MCF 10A (cell line): ENCODE results near the gene C1S. TPM values are rescaled to one million over a fixed set of nuclear protein-coding genes. Genes with fewer than 3 reads are reported as not detected.

Source experiments
- BruUV-seq: library from RNA; stranded (reverse); fragments of 400-500 nt; replicated peaks from 2 replicates; lab custom pipeline; 2021; lab: Mats Ljungman, UMichigan
- CTCF ChIA-PET: fragments of 300-600 bp; sonication (Branson Sonifier 250); formaldehyde crosslinking; extraction: SDS; loops from one replicate; lab custom pipeline; 2021; ENCODE audit warnings: antibody characterized with exemption, inconsistent platforms; lab: Yijun Ruan, JAX
- POLR2A ChIA-PET: fragments of 300-600, 350-650 bp; sonication (Branson Sonifier 250); formaldehyde crosslinking; extraction: SDS; loops from one replicate; lab custom pipeline; 2020; ENCODE audit warnings: antibody characterized with exemption, inconsistent platforms; lab: Yijun Ruan, JAX
- DNase-seq: peaks from one replicate; pipeline ENCODE4 v3.0.0-alpha.2; 2018; ENCODE audit not compliant: unreplicated experiment
- H3K27ac Mint-ChIP-seq: one replicate; pipeline ENCODE4 v1.8.0; 2022; ENCODE audit warnings: mild to moderate bottlenecking, low read depth, mixed read lengths; ENCODE audit not compliant: unreplicated experiment
- H3K27me3 Mint-ChIP-seq: one replicate; pipeline ENCODE4 v1.8.0; 2022; ENCODE audit warnings: mixed read lengths; ENCODE audit not compliant: insufficient read depth, unreplicated experiment
- H3K36me3 Mint-ChIP-seq: one replicate; pipeline ENCODE4 v1.8.0; 2022; ENCODE audit warnings: mild to moderate bottlenecking, moderate library complexity, mixed read lengths; ENCODE audit not compliant: insufficient read depth, unreplicated experiment
- H3K4me1 Mint-ChIP-seq: one replicate; pipeline ENCODE4 v1.8.0; 2022; ENCODE audit warnings: mixed read lengths; ENCODE audit not compliant: insufficient read depth, unreplicated experiment
- H3K4me3 Mint-ChIP-seq: one replicate; pipeline ENCODE4 v1.8.0; 2022; ENCODE audit warnings: mild to moderate bottlenecking, moderate library complexity, mixed read lengths; ENCODE audit not compliant: unreplicated experiment
- H3K9me3 Mint-ChIP-seq: one replicate; pipeline ENCODE4 v1.8.0; 2022; ENCODE audit warnings: mixed read lengths; ENCODE audit not compliant: unreplicated experiment
- intact Hi-C: fragments of 100-400 bp; cut with micrococcal nuclease; formaldehyde crosslinking; loops from 2 replicates; pipeline ENCODE4 v1.14.1; 2022
- total RNA-seq: library from RNA; stranded (reverse); gene quantifications from 2 replicates; pipeline ENCODE4 v1.2.3, GENCODE V29; 2022
- TF ChIP-seq, protein P1 (sequence below): fragments of 200-600 bp; IDR thresholded peaks from one replicate; pipeline ENCODE4 v1.8.0; 2022; ENCODE audit warnings: antibody characterized with exemption, mild to moderate bottlenecking; ENCODE audit not compliant: unreplicated experiment

The C1S gene
- total RNA-seq, 1 experiment from 2014 or later: 6.0 TPM

DNA sequence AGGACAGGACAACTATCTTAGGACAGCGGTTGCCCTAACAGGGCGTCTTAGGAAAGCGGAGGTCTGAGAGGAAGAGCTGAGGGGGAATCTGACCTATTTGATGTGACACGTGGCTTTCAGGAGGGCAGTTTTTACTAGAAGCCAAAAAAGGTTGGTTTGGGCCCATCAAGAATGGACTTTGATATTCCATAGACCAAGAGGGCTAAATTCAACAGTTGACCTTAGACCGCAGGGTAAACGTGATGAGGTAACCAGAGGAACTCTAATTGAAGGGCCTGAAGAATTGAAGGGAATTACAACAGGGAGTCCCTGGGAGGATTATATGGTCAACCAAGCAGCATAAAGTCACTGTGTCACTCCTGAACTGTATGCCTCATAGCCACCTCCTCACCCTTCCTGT is 11.5 kb downstream of the C1S start:
- no TSS peak for BruUV-seq
- DNase-seq: no peak
- TF ChIP-seq, protein P1, sequence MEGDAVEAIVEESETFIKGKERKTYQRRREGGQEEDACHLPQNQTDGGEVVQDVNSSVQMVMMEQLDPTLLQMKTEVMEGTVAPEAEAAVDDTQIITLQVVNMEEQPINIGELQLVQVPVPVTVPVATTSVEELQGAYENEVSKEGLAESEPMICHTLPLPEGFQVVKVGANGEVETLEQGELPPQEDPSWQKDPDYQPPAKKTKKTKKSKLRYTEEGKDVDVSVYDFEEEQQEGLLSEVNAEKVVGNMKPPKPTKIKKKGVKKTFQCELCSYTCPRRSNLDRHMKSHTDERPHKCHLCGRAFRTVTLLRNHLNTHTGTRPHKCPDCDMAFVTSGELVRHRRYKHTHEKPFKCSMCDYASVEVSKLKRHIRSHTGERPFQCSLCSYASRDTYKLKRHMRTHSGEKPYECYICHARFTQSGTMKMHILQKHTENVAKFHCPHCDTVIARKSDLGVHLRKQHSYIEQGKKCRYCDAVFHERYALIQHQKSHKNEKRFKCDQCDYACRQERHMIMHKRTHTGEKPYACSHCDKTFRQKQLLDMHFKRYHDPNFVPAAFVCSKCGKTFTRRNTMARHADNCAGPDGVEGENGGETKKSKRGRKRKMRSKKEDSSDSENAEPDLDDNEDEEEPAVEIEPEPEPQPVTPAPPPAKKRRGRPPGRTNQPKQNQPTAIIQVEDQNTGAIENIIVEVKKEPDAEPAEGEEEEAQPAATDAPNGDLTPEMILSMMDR: no peak
- intact Hi-C loops: no loop called here
- ChIA-PET CTCF (interaction anchor here (0.6 kb wide), 1 partner anchor 598 kb away, joined by 3 read pairs; no protein-coding TSS in a partner anchor), POLR2A (interaction anchor here (1.3 kb wide), 1 partner anchor 36 kb away, joined by 5 read pairs; no protein-coding TSS in a partner anchor)
- no peaks in the 10 kb centered on the region for H3K27me3 Mint-ChIP-seq
- H3K4me1 Mint-ChIP-seq: peaks cover 12% of the 10 kb centered on the region
- H3K36me3 Mint-ChIP-seq: no peaks in the 10 kb centered on the region
- H3K4me3 Mint-ChIP-seq: no peak overlapping the region
- no peak overlapping the region for H3K27ac Mint-ChIP-seq
- H3K9me3 Mint-ChIP-seq: no peaks in the 10 kb centered on the region

DNA sequence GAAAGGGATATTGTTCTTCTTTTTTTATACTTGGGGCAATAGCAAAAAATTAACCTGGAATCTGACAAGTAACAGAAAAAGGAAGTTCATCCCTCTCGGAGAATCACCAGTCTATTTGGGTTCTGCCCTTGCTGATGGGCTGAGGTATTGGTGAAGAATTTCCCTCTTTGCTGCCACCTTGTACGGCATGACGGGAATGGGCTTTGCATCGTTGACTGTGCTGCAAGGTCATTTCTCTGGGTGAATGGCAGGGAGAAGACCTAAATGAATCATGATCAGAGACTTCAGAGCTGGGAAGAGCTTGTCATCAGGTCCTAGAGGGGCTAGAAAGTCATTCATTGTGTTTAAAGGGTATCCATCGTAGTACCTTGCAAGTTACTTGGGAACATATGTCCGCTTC is 12.0 kb downstream of the C1S start:
- intact Hi-C loops: no loop called here
- Mint-ChIP-seq H3K36me3 (no peaks in the 10 kb centered on the region), H3K4me1 (peaks cover 16% of the 10 kb centered on the region), H3K4me3 (no peak overlapping the region), H3K27ac (no peak overlapping the region), H3K27me3 (no peaks in the 10 kb centered on the region), H3K9me3 (no peaks in the 10 kb centered on the region)
- no TSS peak for BruUV-seq
- TF ChIP-seq, protein P1: no peak
- ChIA-PET POLR2A (interaction anchor here (0.9 to 1.9 kb wide), 4 partner anchors 9 to 55 kb away, joined by 3 to 5 read pairs (median 4); partner anchors contain the start of gene C1S), CTCF (interaction anchor here (0.6 to 2.2 kb wide), 3 partner anchors 12 to 598 kb away, joined by 3 to 8 read pairs (median 3); partner anchors contain the start of gene C1S)
- DNase-seq: no peak

DNA sequence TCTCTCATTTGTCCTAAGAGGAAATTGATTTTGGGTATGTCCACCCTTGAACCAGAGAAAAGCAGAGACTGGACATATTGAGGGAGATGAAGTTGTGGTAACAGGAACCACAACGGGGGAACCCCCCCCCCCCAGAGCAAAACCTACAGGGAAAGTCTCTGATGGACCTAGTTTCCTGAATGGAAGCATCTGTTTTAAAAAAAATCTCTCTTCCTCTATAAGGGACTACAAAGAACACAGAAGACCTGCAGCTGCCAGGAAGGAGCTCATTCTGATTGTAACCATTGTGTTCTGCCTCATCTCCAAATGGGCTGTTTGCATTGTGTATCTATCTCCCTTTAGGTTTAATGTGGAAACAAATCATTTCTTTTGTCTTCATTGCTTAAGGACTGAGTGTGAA is 13.4 kb downstream of the C1S start:
- no TSS peak for BruUV-seq
- H3K4me3 Mint-ChIP-seq: no peak overlapping the region
- peaks cover 16% of the 10 kb centered on the region for H3K4me1 Mint-ChIP-seq
- ChIA-PET CTCF (interaction anchor here (0.6 to 2.2 kb wide), 2 partner anchors 13 to 779 kb away, joined by 3 to 8 read pairs; partner anchors contain the start of gene C1S), POLR2A (interaction anchor here (0.5 to 1.9 kb wide), 3 partner anchors 10 to 148 kb away, joined by 3 to 4 read pairs (median 3); partner anchors contain the start of gene C1S)
- no peak overlapping the region for H3K27ac Mint-ChIP-seq
- intact Hi-C loops: no loop called here
- DNase-seq: no peak
- TF ChIP-seq, protein P1: no peak
- no peaks in the 10 kb centered on the region for H3K36me3 Mint-ChIP-seq
- no peaks in the 10 kb centered on the region for H3K9me3 Mint-ChIP-seq
- no peaks in the 10 kb centered on the region for H3K27me3 Mint-ChIP-seq

DNA sequence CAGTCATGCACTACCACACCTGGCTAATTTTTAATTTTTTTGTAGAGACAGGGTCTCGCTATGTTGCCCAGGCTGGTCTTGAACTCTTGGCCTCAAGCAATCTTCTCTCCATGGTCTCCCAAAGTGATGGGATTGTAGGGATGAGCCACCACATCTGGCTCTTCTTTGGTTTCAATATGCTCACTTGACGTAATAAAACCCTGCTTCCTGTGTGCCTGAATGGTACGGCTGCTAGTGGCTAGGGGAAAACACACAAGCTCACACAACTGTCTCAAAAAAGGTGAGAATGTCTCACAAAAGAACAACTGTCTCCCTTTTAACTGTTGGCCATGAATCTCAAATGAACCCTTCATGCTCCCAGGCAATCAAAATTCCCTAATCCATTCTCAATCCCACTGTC is 15.0 kb downstream of the C1S start:
- intact Hi-C loops: no loop called here
- no peak for DNase-seq
- no peak overlapping the region for H3K4me3 Mint-ChIP-seq
- peaks cover 16% of the 10 kb centered on the region for H3K4me1 Mint-ChIP-seq
- POLR2A ChIA-PET: interaction anchor here (0.7 to 1.5 kb wide), 2 partner anchors 112 to 131 kb away, joined by 3 read pairs; no protein-coding TSS in a partner anchor
- no peak overlapping the region for H3K27ac Mint-ChIP-seq
- CTCF ChIA-PET: interaction anchor here (0.6 to 3.0 kb wide), 5 partner anchors 10 to 611 kb away, joined by 3 to 16 read pairs (median 6); partner anchors contain the start of gene C1S
- BruUV-seq: no TSS peak
- no peaks in the 10 kb centered on the region for H3K27me3 Mint-ChIP-seq
- no peaks in the 10 kb centered on the region for H3K9me3 Mint-ChIP-seq
- H3K36me3 Mint-ChIP-seq: peaks cover 10% of the 10 kb centered on the region
- TF ChIP-seq, protein P1: no peak
